GM19099 (cell line): ENCODE data around the gene MICAL3.
A peak's percentile ranks its signal among the peaks of the same experiment; 100 is the strongest.

Source experiments
- POLR2A ChIP-seq: IDR thresholded peaks from 3 replicates; pipeline ENCODE4 v1.6.1; 2011; ENCODE audit warnings: low read depth; ENCODE audit not compliant: insufficient read length; ENCODE audit errors: extremely low read depth

Gene MICAL3

DNA sequence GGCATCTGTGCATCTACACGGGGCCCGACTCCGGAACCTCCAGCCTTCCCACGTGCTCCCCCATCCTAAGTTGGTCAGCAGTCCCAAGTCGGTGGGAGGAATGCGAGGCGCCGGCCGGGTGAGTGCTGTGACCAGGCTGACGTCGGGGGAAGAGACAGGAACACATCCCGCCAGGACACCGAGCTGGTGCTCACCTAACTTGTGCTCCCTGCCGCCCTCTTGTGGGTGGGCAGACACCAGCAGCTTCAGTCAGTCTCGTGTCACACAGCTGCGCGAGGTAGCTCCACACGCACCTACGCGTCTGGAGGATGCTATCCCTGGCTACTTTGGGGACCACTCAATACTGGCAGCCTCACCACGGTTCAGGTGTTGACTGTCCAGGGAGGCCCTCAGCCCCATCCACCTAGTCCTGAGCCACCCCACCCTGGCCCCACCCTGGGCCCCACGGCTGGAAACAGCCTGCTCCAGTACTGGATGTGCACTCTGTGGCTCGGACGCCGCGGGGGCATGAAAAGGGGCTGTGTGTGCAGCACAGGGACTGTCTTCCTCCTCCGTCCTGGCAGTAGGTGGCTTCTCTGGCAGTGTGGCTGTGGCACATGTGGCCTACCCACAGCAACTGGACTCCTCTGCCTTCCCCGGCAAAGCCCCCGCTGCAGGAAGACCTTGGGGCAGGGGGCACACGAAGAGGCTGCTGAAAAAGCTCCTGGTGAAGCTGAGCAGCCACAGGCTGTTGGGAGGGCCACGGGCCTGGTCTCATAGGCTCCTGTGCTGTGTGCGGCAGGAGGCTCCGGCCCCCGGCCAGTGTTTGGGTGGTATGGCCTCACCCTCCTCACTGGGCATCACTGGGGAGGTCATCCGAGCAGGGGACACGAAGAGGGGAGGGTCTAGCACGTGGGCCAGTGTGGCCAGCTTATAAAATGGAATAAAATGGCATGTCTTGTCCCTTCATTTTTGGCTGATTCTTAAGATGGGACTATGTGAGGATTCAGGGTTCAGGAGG is 238.9 kb downstream of the MICAL3 start:
- TF ChIP-seq POLR2A = no peak

DNA sequence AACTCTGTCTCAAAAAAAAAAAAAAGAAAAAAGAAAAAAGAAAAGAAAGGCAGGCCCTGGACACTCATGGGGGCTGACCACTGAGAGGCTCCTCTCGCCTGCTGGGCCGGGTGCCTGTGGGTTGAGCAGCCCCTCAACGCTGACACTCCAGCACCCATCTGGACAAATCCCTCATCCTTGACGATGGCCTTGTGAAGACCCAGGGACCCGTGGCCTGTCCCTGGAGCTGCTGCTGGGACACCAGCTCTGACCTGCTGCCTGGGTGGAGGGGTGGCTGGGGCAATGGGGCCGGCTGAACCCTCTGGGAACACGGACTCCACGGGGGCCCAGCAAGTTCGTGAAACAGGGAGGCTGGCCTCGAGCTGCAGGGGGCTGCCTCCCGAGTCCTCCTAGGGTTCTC is 239.6 kb downstream of the MICAL3 start:
- no peak for TF ChIP-seq POLR2A

DNA sequence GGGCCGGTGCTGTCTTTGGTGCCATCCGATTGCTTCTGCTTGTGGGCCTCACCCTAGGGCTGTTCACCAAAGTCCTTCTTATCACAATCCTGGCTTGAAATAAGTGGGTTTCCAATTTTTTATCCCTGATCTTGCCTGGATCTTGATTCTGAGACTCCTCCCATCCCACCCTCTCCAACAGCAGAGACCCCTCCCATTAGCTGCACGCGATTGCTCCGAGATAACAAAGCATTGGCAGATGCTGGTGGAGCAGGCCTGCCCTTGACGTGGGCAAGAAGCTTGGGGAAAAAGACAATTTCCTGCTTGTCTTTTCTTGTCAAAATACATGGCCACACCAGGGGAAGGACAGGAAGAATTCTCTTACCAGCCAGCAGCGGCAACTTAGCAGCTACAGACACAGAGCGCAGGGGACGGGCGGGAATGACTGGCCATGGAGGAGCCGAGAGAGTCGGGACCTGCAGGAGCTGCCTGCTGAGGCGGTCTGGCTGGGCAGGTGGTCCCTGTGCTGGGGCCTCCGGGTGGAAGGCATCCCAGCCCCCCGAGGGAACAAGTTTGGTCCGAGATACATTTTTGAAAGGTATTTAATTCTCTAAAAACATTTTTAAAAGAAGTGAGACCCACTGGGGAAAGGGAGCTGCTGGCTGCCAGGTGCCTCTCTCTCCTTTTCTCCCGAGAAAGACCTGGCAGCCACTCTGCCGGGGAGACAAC is 240.4 kb downstream of the MICAL3 start:
- TF ChIP-seq POLR2A = no peak

DNA sequence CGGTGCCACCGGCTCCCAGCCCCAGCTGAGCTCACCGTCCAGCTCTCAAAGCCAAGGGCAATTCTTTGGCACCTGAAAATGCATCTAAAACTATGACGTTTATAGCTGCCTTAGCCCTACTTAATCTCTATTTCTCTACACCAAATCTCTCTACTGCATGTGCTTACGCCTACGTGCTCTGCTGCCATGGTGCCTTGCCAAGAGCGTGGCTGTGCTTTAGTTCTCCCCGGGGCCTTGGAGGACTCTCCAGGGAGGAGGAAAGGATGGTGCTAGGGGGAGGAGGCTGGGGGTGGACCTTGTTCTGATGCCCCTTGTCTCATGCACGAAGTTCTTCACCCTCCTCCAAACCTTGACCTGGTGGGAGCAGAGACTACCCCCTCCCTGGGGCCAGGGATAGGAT is 241.0 kb downstream of the MICAL3 start:
- TF ChIP-seq POLR2A = no peak

DNA sequence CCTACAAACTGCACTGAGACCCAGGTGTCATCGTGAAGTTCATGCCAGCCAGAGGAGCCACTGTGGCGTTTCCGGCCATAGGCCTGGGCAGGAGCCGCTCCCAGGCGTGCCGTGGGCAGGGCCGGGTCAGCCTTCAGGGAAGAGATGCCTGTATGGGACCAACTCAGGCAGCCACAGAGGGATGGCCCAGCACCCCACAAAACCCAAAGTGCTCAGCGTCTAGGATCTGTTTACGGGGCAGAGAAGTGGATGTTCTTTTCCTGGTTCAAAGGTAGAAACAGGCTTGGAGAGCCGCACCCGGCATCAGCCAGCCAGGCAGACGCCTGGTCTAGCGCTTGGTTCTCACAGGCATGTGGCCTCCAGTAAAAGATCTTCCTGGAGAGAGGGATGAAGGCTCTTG is 241.7 kb downstream of the MICAL3 start:
- TF ChIP-seq POLR2A = no peak

DNA sequence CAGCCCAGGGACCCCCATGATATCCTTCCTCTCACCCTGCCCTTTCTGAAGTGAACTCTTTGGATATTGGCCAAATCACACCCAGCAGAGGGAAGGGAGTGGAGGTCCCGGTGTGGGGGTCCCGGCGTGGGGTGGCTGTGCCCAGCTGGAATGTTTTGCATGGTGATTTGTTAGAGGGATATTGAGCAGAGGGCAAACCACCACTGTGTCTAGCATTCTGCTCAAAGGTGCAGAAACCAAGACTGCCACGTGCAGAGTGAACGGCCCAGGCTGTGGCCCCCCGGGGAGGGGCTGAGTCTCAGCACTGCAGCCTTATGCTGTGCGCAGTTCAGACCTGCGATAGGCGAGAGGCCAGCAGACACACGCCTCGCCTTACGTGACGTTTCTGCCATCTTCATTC is 242.2 kb downstream of the MICAL3 start:
- no peak for TF ChIP-seq POLR2A

DNA sequence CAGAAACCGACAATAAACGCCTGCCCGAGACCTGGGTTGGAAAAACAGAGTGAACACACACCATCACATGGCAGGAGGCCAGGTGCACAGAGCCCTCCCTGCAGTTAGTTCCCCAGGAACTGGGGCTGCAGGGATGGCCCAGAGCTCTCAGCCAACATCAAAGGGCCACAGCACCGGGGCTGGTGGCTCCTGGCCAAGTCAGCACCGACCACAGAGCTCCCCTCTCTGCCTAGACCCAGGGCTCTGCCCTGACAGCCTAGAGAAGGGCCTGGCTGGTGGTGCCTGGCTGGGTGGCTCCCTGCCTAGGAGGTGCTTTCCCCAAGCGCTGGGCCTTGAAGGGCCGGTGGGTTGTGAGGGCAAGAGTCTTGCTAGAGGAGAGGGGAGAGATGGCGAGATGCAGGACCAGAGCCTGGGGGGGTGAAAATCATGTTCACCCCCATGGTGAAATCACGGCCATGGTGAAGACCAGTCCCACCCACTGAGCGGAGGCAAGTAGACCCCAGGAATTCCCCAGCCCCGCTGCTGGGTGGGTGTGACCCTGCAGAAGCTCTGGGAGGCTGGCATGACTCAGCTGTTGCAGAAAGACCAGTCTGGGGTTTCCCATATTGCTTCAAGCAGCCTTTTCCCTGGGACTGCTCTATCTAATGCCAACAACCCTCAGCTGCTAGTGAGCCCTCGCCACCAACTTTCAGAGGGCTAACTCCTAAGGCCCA is 242.9 kb downstream of the MICAL3 start:
- TF ChIP-seq POLR2A = peak; percentile 49

DNA sequence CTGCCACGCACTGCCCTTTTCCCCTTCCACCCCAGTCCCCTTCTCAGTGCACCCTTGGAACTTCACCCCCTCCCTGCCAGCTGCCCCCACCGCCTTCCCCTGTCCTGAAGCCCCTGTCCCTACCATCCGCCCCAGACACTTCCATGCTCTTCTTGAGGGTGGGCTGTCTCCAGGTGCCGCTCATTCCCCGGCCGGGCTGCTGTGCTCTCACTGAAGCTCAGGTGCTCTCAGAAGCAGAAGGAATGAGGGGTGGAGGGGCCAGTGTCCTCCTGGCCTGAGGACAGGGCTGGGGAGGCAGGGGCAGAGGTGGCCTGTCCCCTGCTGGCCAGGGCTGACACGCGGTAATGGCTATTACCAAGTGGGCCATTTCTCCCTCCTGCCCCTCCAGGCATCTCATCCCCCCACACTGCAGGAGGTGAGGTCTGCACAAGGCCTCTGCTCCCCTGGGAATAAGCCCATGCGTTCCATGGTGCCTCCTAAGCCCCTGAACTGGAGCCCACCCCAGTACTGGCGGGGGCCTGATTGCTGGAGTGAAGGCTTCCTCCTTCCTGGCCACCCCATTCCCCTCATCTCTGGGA is 243.5 kb downstream of the MICAL3 start:
- TF ChIP-seq POLR2A = no peak

DNA sequence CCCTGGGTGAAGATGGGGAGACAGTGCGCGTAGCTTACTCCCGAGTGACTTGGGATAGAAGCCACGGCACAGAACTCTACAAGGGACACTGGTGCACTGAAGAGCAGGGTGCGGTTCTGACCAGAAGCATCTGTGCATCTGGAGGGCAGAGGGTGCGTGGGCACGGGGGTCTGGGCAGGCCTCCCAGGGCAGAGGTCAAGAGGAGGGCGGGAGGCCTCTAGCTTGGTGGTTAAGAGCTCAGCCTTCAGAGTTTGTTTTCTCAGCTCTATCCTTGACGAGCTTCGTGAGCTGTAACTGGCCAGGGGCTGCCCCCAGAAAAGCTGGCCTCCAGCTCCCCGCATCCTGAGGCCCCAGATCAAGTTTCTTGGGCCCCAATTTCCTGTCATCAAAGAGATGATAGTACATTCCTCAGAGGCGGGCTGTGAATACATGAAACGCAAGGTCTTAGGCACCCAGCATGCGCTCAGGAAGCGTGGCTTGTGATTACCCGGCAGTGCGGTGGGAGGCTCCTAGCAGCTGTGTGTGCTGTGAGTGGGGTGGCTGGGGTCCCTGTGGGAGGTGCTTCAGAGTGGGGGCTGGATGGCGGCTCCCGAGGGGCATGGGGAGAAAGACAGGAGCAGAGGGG is 244.1 kb downstream of the MICAL3 start:
- TF ChIP-seq POLR2A = no peak

DNA sequence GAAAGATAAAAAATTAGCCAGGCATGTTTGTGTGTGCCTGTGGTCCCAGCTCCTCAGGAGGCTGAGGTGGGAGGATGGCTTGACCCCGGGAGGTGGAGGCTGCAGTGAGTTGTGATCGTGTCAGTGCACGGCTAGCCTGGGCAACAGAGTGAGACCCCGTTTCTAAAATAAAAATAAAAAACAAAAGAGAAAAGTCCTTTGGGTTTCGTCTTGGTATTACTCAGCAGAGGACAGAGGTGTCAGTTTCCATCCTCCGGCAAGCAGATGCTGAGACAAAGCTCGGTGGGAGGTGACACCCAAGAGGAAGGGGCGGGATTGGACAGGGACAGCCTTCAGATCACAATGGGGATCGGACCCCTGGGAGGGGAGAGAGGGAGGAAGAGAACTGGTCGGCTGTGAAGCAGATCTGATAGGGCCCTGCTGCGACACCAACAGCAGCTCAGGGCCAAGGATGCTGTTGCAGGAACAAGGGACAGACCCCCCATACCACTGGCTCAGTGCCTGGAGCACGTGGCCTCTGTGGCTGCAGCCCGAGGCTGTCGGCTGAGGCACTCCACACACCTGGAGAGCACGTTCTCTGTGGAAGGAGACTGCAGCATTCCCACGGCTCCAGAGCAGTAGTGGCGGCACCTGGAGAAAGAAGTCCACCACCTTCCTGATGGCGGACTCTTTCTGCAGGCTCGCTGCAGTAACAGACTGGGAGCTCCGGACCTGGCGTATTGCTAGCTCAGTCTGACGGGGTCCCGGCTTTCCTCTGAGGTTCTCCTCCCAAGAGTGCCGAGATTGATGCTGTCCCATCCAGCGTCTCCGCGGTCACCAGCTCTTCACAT is 244.9 kb downstream of the MICAL3 start:
- TF ChIP-seq POLR2A = peak; percentile 65

DNA sequence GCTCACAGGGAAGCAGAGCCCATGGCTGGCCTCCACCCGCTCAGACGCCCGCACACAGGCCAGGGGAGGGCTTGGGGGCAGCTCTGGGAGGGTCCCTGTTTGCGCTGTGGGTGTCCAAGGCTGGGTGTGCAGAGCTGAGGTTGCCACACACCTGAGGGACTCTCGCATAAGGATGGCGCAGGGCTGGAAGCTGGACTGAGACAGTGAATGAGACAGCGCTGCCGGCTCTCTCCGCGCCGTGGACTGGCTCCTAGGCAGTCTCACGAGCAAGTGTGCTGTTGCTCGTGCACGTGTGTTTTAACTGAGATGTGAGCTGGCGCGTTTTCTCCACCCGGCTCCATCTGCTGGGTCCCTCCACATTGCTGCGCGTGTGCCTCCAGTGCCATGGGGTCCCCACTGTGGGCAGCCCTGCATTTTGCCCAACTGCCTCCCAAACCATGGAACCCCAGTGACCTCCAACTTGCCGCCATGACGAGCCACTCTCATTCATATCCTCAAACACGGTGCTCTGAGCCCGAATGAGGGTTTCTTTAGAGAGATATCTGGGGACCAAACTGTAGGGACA is 245.9 kb downstream of the MICAL3 start:
- TF ChIP-seq POLR2A = no peak

DNA sequence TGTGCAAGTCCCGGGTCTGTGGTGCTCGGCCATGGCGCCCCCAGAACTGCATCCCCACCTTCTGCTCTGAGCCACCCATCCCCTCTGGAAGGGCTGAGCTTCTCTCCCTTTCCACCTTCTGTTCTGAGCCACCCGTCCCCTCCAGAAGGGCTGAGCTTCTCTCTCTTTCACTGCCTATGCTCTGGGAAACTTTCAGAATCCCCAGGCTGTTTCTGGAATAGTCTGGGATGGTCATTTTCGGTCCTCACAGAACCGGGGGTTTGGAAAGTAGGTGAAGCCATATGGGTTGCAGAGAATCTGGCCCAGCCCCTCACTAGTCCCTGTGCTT is 246.7 kb downstream of the MICAL3 start:
- TF ChIP-seq POLR2A = no peak

DNA sequence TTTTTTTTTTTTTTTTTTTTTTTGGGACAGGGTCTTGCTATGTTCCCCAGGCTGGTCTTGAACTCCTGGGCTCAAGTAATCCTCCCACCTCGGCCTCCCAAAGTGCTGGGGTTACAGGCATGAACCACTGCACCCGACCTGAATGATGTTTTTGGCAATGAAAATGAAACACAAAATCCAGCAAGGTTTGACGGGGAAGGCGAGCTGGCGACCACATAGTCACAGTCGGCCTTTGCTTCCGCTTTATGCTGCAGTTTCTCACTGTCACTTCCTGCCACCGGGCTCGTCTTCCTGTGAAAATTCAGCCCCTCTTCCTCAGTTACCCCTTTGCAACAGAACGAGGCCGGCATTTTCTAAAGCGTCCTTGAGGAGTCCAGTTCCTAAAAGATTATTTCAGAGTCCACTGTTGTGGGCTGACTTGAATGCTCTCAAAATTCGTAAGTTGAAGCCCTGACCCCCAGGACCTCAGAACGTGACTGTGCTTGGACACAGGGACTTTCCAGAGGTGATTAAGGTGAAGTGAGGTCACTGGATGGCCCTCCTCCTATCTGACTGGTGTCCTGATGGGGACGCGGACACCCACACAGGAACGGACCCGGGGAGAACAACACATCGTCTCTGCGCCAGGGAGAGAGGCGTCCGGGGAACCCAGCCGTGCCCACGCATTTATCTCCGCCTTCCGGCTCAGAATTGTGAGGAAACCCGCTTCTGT is 247.2 kb downstream of the MICAL3 start:
- peak; percentile 74 for TF ChIP-seq POLR2A
